T47D (cell line): ENCODE data around the gene MAP3K20.

Experiments
- DNase-seq, 2 experiments: peaks; one replicate each; pipeline versions ENCODE4 v3.0.0 to v3.0.0-alpha.2; 2011 to 2012; ENCODE audit warnings: low read depth in 1 of 2, low spot score in 1 of 2
- JUND ChIP-seq: IDR thresholded peaks from 2 replicates; pipeline ENCODE4 v1.6.1; 2012; ENCODE audit warnings: low read depth
- in situ Hi-C: cut with HindIII; loops from 2 replicates; pipeline ENCODE4 v1.10.0; 2016; ENCODE audit warnings: low sequenced_read_pairs, low pct_unique_long_range_greater_than_20kb

The MAP3K20 gene

GRCh38 chr2:173231465-173231864, 155.8 kb downstream of the MAP3K20 start:
- TF ChIP-seq JUND: no peak
- DNase-seq: no peak

GRCh38 chr2:173232956-173233744, 157.5 kb downstream of the MAP3K20 start:
- no peak for TF ChIP-seq JUND
- no peak for DNase-seq
- in situ Hi-C loops: no loop called here

More at GRCh38 chr2:173231465-173231864, 155.8 kb downstream of the MAP3K20 start:
- in situ Hi-C loops: no loop called here

- in situ Hi-C loops: no loop called here
- TF ChIP-seq JUND: no peak
- DNase-seq: no peak
Measured at GRCh38 chr2:173235947-173236803, 160.5 kb downstream of the MAP3K20 start.

GRCh38 chr2:173238385-173238784, 162.7 kb downstream of the MAP3K20 start:
- DNase-seq: no peak
- TF ChIP-seq JUND: no peak
- in situ Hi-C loops: no loop called here

- no peak for TF ChIP-seq JUND
- in situ Hi-C loops: no loop called here
- no peak for DNase-seq
Measured at GRCh38 chr2:173238831-173239230, 163.2 kb downstream of the MAP3K20 start.

GRCh38 chr2:173239644-173240043, 164.0 kb downstream of the MAP3K20 start:
- in situ Hi-C loops: no loop called here
- DNase-seq: no peak
- TF ChIP-seq JUND: no peak

GRCh38 chr2:173240083-173240482, 164.4 kb downstream of the MAP3K20 start:
- no peak for TF ChIP-seq JUND
- in situ Hi-C loops: no loop called here
- DNase-seq: no peak

- no peak for DNase-seq
- TF ChIP-seq JUND: no peak
- in situ Hi-C loops: no loop called here
Measured at GRCh38 chr2:173241643-173242042, 166.0 kb downstream of the MAP3K20 start.

GRCh38 chr2:173247156-173247555, 171.5 kb downstream of the MAP3K20 start:
- no peak for DNase-seq
- no peak for TF ChIP-seq JUND
- in situ Hi-C loops: no loop called here

GRCh38 chr2:173248381-173248780, 172.7 kb downstream of the MAP3K20 start:
- TF ChIP-seq JUND: no peak
- no peak for DNase-seq
- in situ Hi-C loops: no loop called here

- no peak for DNase-seq
- in situ Hi-C loops: no loop called here
- no peak for TF ChIP-seq JUND
Measured at GRCh38 chr2:173249661-173250641, 174.3 kb downstream of the MAP3K20 start.

- in situ Hi-C loops: no loop called here
- DNase-seq: no peak
- no peak for TF ChIP-seq JUND
Measured at GRCh38 chr2:173251225-173251624, 175.6 kb downstream of the MAP3K20 start.

GRCh38 chr2:173252581-173252980, 176.9 kb downstream of the MAP3K20 start:
- TF ChIP-seq JUND: no peak
- DNase-seq: no peak
- in situ Hi-C loops: no loop called here
